CD4-positive, alpha-beta memory T cell (primary cell): ENCODE results near the gene ELMO1. TPM values are rescaled to one million over a fixed set of nuclear protein-coding genes. Genes with fewer than 3 reads are reported as not detected.

Experiments
- CTCF ChIA-PET: fragments of 350-600 bp; sonication (Branson Sonifier 250); formaldehyde crosslinking; loops from one replicate; lab custom pipeline; 2021; ENCODE audit warnings: inconsistent platforms; ENCODE audit not compliant: partially characterized antibody; lab: Charles Lee
- POLR2A ChIA-PET: fragments of 350-600 bp; sonication (Branson Sonifier 250); formaldehyde crosslinking; loops from one replicate; lab custom pipeline; 2021; ENCODE audit not compliant: partially characterized antibody; lab: Charles Lee
- DNase-seq, 5 donors: peaks; one replicate each; pipeline versions ENCODE4 v3.0.0 to v3.0.0-alpha.2; 2020 to 2022; ENCODE audit warnings: mixed read lengths in 1 of 5
- H3K27ac ChIP-seq: one replicate; pipeline ENCODE4 v1.7.0; 2013; ENCODE audit warnings: low read depth, low read length
- H3K27me3 ChIP-seq: 2 replicates; pipeline ENCODE4 v1.7.0; 2013; ENCODE audit warnings: mild to moderate bottlenecking, low read length, moderate library complexity; ENCODE audit not compliant: insufficient read depth
- H3K36me3 ChIP-seq: 2 replicates; pipeline ENCODE4 v1.7.0; 2013; ENCODE audit warnings: mild to moderate bottlenecking, low read length, moderate library complexity; ENCODE audit not compliant: insufficient read depth
- H3K4me1 ChIP-seq: 2 replicates; pipeline ENCODE4 v1.7.0; 2013; ENCODE audit warnings: mild to moderate bottlenecking, low read length, moderate library complexity; ENCODE audit not compliant: insufficient read depth
- H3K4me3 ChIP-seq, 2 donors: one replicate each; pipeline ENCODE4 v1.7.0; 2013; ENCODE audit warnings: low read length in 2 of 2, mild to moderate bottlenecking in 1 of 2
- H3K9me3 ChIP-seq, 2 donors: one replicate each; pipeline ENCODE4 v1.7.0; 2013; ENCODE audit warnings: low read length in 2 of 2, control low read depth in 1 of 2; ENCODE audit not compliant: control insufficient read depth in 1 of 2
- H3K27ac Mint-ChIP-seq, 7 donors: one replicate each; pipeline ENCODE4 v1.8.0; 2020 to 2021; ENCODE audit warnings: mixed read lengths in 7 of 7, mild to moderate bottlenecking in 6 of 7, inconsistent platforms in 3 of 7, moderate library complexity in 3 of 7
- H3K27me3 Mint-ChIP-seq, 2 donors: one replicate each; pipeline ENCODE4 v1.8.0; 2020 to 2021; ENCODE audit warnings: mixed read lengths in 2 of 2
- H3K36me3 Mint-ChIP-seq, 2 donors: one replicate each; pipeline ENCODE4 v1.8.0; 2020 to 2021; ENCODE audit warnings: mixed read lengths in 2 of 2, inconsistent platforms in 1 of 2, mild to moderate bottlenecking in 1 of 2
- H3K4me1 Mint-ChIP-seq, 4 donors: one replicate each; pipeline ENCODE4 v1.8.0; 2020 to 2021; ENCODE audit warnings: mixed read lengths in 4 of 4, mild to moderate bottlenecking in 1 of 4
- H3K4me3 Mint-ChIP-seq, 8 donors: one replicate each; pipeline ENCODE4 v1.8.0; 2020 to 2021; ENCODE audit warnings: mixed read lengths in 8 of 8, mild to moderate bottlenecking in 7 of 8, moderate library complexity in 6 of 8, inconsistent platforms in 3 of 8
- H3K9me3 Mint-ChIP-seq, 8 donors: one replicate each; pipeline ENCODE4 v1.8.0; 2020 to 2021; ENCODE audit warnings: mixed read lengths in 8 of 8, mild to moderate bottlenecking in 5 of 8, inconsistent platforms in 3 of 8, moderate library complexity in 1 of 8
- intact Hi-C: fragments of 100-400 bp; cut with micrococcal nuclease; formaldehyde crosslinking; loops from one replicate; pipeline ENCODE4 v1.15.1; 2023
- polyA plus RNA-seq, 2 donors: library from polyadenylated mRNA; unstranded; fragments of 300-500 nt; fragmentation: Illumina TruSeq; gene quantifications; one replicate each; pipeline ENCODE4 v1.2.3, GENCODE V29; 2021
- total RNA-seq, 2 experiments: library from RNA; stranded (reverse); gene quantifications; one replicate each; pipeline ENCODE4 v1.2.3, GENCODE V29; 2021

Gene ELMO1
- total and polyA plus RNA-seq, 4 experiments from 2014 or later: 45.1 to 131 (median 111) TPM

- Histone ChIP-seq H3K36me3 (no peaks in the 10 kb centered on the region), H3K4me1 (no peaks in the 10 kb centered on the region), H3K27ac (no peak overlapping the region), H3K27me3 (no peaks in the 10 kb centered on the region), H3K4me3 (no peak overlapping the region), H3K9me3 (no peaks in the 10 kb centered on the region)
- ChIA-PET POLR2A (no interaction called here), CTCF (no interaction called here)
- H3K9me3 Mint-ChIP-seq: peaks cover 0 to 6% (median 0%) of the 10 kb centered on the region in 8 donors
- H3K27me3 Mint-ChIP-seq: peaks cover 6 to 17% of the 10 kb centered on the region in 2 donors
- DNase-seq: no peak
- H3K36me3 Mint-ChIP-seq: peaks cover 0 to 3% of the 10 kb centered on the region in 2 donors
- no peaks in the 10 kb centered on the region for H3K4me1 Mint-ChIP-seq
- no peak overlapping the region for H3K4me3 Mint-ChIP-seq
- no peak overlapping the region for H3K27ac Mint-ChIP-seq
- intact Hi-C loops: no loop called here
Measured at GRCh38 chr7:37471619-37472018, 23.0 kb upstream of the ELMO1 start.

- POLR2A ChIA-PET: no interaction called here
- H3K4me1 Mint-ChIP-seq: no peaks in the 10 kb centered on the region
- no peaks in the 10 kb centered on the region for H3K9me3 ChIP-seq
- no peak overlapping the region for H3K4me3 ChIP-seq
- H3K27me3 ChIP-seq: no peaks in the 10 kb centered on the region
- H3K4me3 Mint-ChIP-seq: no peak overlapping the region
- no peak overlapping the region for H3K27ac Mint-ChIP-seq
- H3K36me3 Mint-ChIP-seq: peaks cover 0 to 3% of the 10 kb centered on the region in 2 donors
- DNase-seq: no peak
- H3K27ac ChIP-seq: no peak overlapping the region
- CTCF ChIA-PET: interaction anchor here (1.3 kb wide), 1 partner anchor 28 kb away, joined by 3 read pairs; no protein-coding TSS in a partner anchor
- peaks cover 9 to 15% of the 10 kb centered on the region in 2 donors for H3K27me3 Mint-ChIP-seq
- intact Hi-C loops: no loop called here
- peaks cover 0 to 6% (median 0%) of the 10 kb centered on the region in 8 donors for H3K9me3 Mint-ChIP-seq
- no peaks in the 10 kb centered on the region for H3K36me3 ChIP-seq
- H3K4me1 ChIP-seq: no peaks in the 10 kb centered on the region
Measured at GRCh38 chr7:37467002-37467401, 18.3 kb upstream of the ELMO1 start.

GRCh38 chr7:37462138-37462537 lies 13.5 kb upstream of the ELMO1 start:
- no peak for DNase-seq
- H3K36me3 Mint-ChIP-seq: no peaks in the 10 kb centered on the region

GRCh38 chr7:37455081-37455480 lies 6.4 kb upstream of the ELMO1 start:
- Histone ChIP-seq H3K4me1 (peaks cover 2% of the 10 kb centered on the region), H3K4me3 (no peak overlapping the region), H3K27ac (no peak overlapping the region), H3K27me3 (no peaks in the 10 kb centered on the region), H3K36me3 (no peaks in the 10 kb centered on the region), H3K9me3 (no peaks in the 10 kb centered on the region)
- H3K4me3 Mint-ChIP-seq: no peak overlapping the region
- peaks cover 2 to 5% (median 3%) of the 10 kb centered on the region in 4 donors for H3K4me1 Mint-ChIP-seq
- ChIA-PET POLR2A (no interaction called here), CTCF (interaction anchor here (1.4 kb wide), 1 partner anchor 44 kb away, joined by 3 read pairs; no protein-coding TSS in a partner anchor)
- H3K9me3 Mint-ChIP-seq: no peaks in the 10 kb centered on the region
- no peaks in the 10 kb centered on the region for H3K36me3 Mint-ChIP-seq
- no peak overlapping the region for H3K27ac Mint-ChIP-seq
- H3K27me3 Mint-ChIP-seq: peaks cover 0 to 1% of the 10 kb centered on the region in 2 donors
- no peak for DNase-seq
- intact Hi-C loops: no loop called here

More at GRCh38 chr7:37462138-37462537, 13.5 kb upstream of the ELMO1 start:
- Histone ChIP-seq H3K27me3 (no peaks in the 10 kb centered on the region), H3K9me3 (no peaks in the 10 kb centered on the region), H3K27ac (no peak overlapping the region), H3K4me3 (no peak overlapping the region), H3K36me3 (no peaks in the 10 kb centered on the region), H3K4me1 (no peaks in the 10 kb centered on the region)
- Mint-ChIP-seq H3K4me1 (no peaks in the 10 kb centered on the region), H3K27me3 (peaks cover 5 to 13% of the 10 kb centered on the region in 2 donors), H3K9me3 (no peaks in the 10 kb centered on the region), H3K27ac (no peak overlapping the region), H3K4me3 (no peak overlapping the region)
- intact Hi-C loops: no loop called here
- ChIA-PET POLR2A (no interaction called here), CTCF (no interaction called here)

GRCh38 chr7:37452346-37452745 lies 3.7 kb upstream of the ELMO1 start:
- peaks cover 0 to 15% of the 10 kb centered on the region in 2 donors for H3K36me3 Mint-ChIP-seq
- H3K27me3 ChIP-seq: no peaks in the 10 kb centered on the region
- no peak overlapping the region for H3K4me3 ChIP-seq
- no peaks in the 10 kb centered on the region for H3K36me3 ChIP-seq
- H3K27ac ChIP-seq: no peak overlapping the region
- no peaks in the 10 kb centered on the region for H3K9me3 ChIP-seq
- peaks cover 11% of the 10 kb centered on the region for H3K4me1 ChIP-seq
- intact Hi-C loops: no loop called here
- H3K4me3 Mint-ChIP-seq: no peak overlapping the region
- H3K4me1 Mint-ChIP-seq: peaks cover 11 to 27% (median 18%) of the 10 kb centered on the region in 4 donors
- POLR2A ChIA-PET: no interaction called here
- peaks cover 0 to 10% (median 3%) of the 10 kb centered on the region in 8 donors for H3K9me3 Mint-ChIP-seq
- H3K27ac Mint-ChIP-seq: no peak overlapping the region
- CTCF ChIA-PET: interaction anchor here (1.0 to 6.9 kb wide), 3 partner anchors 43 to 142 kb away, joined by 4 to 76 read pairs (median 5); no protein-coding TSS in a partner anchor
- no peak for DNase-seq
- H3K27me3 Mint-ChIP-seq: peaks cover 2 to 3% of the 10 kb centered on the region in 2 donors

GRCh38 chr7:37450035-37450434 lies 1.4 kb upstream of the ELMO1 start:
- ChIA-PET CTCF (interaction anchor here (0.6 to 6.9 kb wide), 20 partner anchors 10 to 569 kb away, joined by 3 to 76 read pairs (median 5); no protein-coding TSS in a partner anchor), POLR2A (interaction anchor here (0.9 to 7.3 kb wide), 13 partner anchors 10 to 1758 kb away, joined by 3 to 123 read pairs (median 17); no protein-coding TSS in a partner anchor)
- Mint-ChIP-seq H3K4me3 (peak overlapping the region in 6 of 8 donors; percentile 38 to 98 (median 94)), H3K36me3 (peaks cover 2 to 23% of the 10 kb centered on the region in 2 donors), H3K9me3 (peaks cover 0 to 13% (median 3%) of the 10 kb centered on the region in 8 donors), H3K27ac (peak overlapping the region; percentile 96 to 99 (median 98)), H3K27me3 (peaks cover 2 to 3% of the 10 kb centered on the region in 2 donors), H3K4me1 (peaks cover 30 to 50% (median 39%) of the 10 kb centered on the region in 4 donors)
- Histone ChIP-seq H3K27ac (peak overlapping the region; percentile 85), H3K4me1 (peaks cover 32% of the 10 kb centered on the region), H3K9me3 (no peaks in the 10 kb centered on the region), H3K4me3 (no peak overlapping the region), H3K36me3 (no peaks in the 10 kb centered on the region), H3K27me3 (no peaks in the 10 kb centered on the region)
- intact Hi-C loops: no loop called here
- DNase-seq: no peak

- Mint-ChIP-seq H3K27me3 (peaks cover 2 to 3% of the 10 kb centered on the region in 2 donors), H3K4me3 (peak overlapping the region; percentile 91 to 98 (median 97)), H3K36me3 (peaks cover 5 to 26% of the 10 kb centered on the region in 2 donors), H3K9me3 (peaks cover 0 to 13% (median 3%) of the 10 kb centered on the region in 8 donors), H3K4me1 (peaks cover 34 to 54% (median 43%) of the 10 kb centered on the region in 4 donors), H3K27ac (peak overlapping the region; percentile 96 to 99 (median 98))
- H3K4me1 ChIP-seq: peaks cover 36% of the 10 kb centered on the region
- H3K27me3 ChIP-seq: no peaks in the 10 kb centered on the region
- H3K27ac ChIP-seq: peak overlapping the region; percentile 85
- POLR2A ChIA-PET: interaction anchor here (0.7 to 7.3 kb wide), 26 partner anchors 8 to 1758 kb away, joined by 3 to 123 read pairs (median 5); partner anchors contain the start of gene SEPTIN7
- peak overlapping the region; percentile 31 to 78 for H3K4me3 ChIP-seq
- peak in 1 of 5 donors; percentile 39 for DNase-seq
- H3K9me3 ChIP-seq: no peaks in the 10 kb centered on the region
- intact Hi-C loops: loop anchor here (1.0 to 5.0 kb wide), 9 partner anchors 8 to 727 kb away; partner anchors contain the start of gene AOAH
- CTCF ChIA-PET: interaction anchor here (0.6 to 6.9 kb wide), 25 partner anchors 10 to 568 kb away, joined by 3 to 76 read pairs (median 5); no protein-coding TSS in a partner anchor
- no peaks in the 10 kb centered on the region for H3K36me3 ChIP-seq
Measured at GRCh38 chr7:37449621-37450020, 957 bp upstream of the ELMO1 start.
